Smooth muscle cell of the brain vasculature (primary cell): ENCODE measurements around the gene UCHL5.
A peak's percentile ranks its signal among the peaks of the same experiment; 100 is the strongest.
"Not testable (repeated sequence)": the region's sequence is repeated elsewhere in the genome, so short reads cannot be mapped to it uniquely, and the experiment has no call there.

ENCODE experiments used
- DNase-seq: peaks from one replicate; pipeline ENCODE4 v3.0.0-alpha.2; 2012; ENCODE audit warnings: low read depth, low spot score

The UCHL5 gene

GRCh38 chr1:193065954-193066353 lies 6.8 kb upstream of the UCHL5 start:
- DNase-seq: no peak

- DNase-seq: no peak
Measured at GRCh38 chr1:193062698-193063463, 3.7 kb upstream of the UCHL5 start.

- DNase-seq: no peak
Measured at GRCh38 chr1:193060938-193061337, 1.8 kb upstream of the UCHL5 start.

GRCh38 chr1:193060406-193060805 lies 1.2 kb upstream of the UCHL5 start:
- DNase-seq: no peak

GRCh38 chr1:193060115-193060403 lies 899 bp upstream of the UCHL5 start:
- DNase-seq: no peak

GRCh38 chr1:193058529-193059281 lies 455 bp downstream of the UCHL5 start:
- DNase-seq: no peak

GRCh38 chr1:193054169-193054675 lies 4.9 kb downstream of the UCHL5 start:
- no peak for DNase-seq

GRCh38 chr1:193048913-193049312 lies 10.2 kb downstream of the UCHL5 start:
- DNase-seq: not testable (repeated sequence)

GRCh38 chr1:193042766-193043691 lies 16.1 kb downstream of the UCHL5 start:
- DNase-seq: no peak

GRCh38 chr1:193040011-193040410 lies 19.1 kb downstream of the UCHL5 start:
- DNase-seq: no peak

- DNase-seq: no peak
Measured at GRCh38 chr1:193036337-193037047, 22.7 kb downstream of the UCHL5 start.

- DNase-seq: no peak
Measured at GRCh38 chr1:193033610-193034009, 25.6 kb downstream of the UCHL5 start.

GRCh38 chr1:193032643-193033427 lies 26.3 kb downstream of the UCHL5 start:
- not testable (repeated sequence) for DNase-seq

GRCh38 chr1:193031431-193031830 lies 27.7 kb downstream of the UCHL5 start:
- DNase-seq: no peak

- no peak for DNase-seq
Measured at GRCh38 chr1:193030280-193030679, 28.9 kb downstream of the UCHL5 start.

- no peak for DNase-seq
Measured at GRCh38 chr1:193025218-193025617, 33.9 kb downstream of the UCHL5 start.

GRCh38 chr1:193019442-193020026 lies 39.6 kb downstream of the UCHL5 start:
- DNase-seq: peak; percentile 31

GRCh38 chr1:193016788-193017187 lies 42.4 kb downstream of the UCHL5 start:
- DNase-seq: no peak

- no peak for DNase-seq
Measured at GRCh38 chr1:193014400-193014799, 44.8 kb downstream of the UCHL5 start.

GRCh38 chr1:193013707-193014106 lies 45.5 kb downstream of the UCHL5 start:
- no peak for DNase-seq
